ENCODE data around the gene GAS2L3.
A peak's percentile ranks its signal among the peaks of the same experiment; 100 is the strongest.

- peak in 2 of 4 experiments; percentile 5 to 18 for TF ChIP-seq CTCF (IDR thresholded peaks at IDR 0.05)
- peak; percentile 37 to 43 for TF ChIP-seq POLR2A (IDR thresholded peaks at IDR 0.05)
Measured at GRCh38 chr12:100573292-100574186, at the start of gene GAS2L3.

Data from uterus (tissue), 2 donors.